Stimulated activated CD4-positive, alpha-beta T cell treated with anti-CD3 and anti-CD28 coated beads, Interleukin-1b, Interleukin-23, amount 100 ng/mL, for 1 hour (primary cell): ENCODE measurements around the gene CCL26.
"Not testable (repeated sequence)": the region's sequence is repeated elsewhere in the genome, so short reads cannot be mapped to it uniquely, and the experiment has no call there.

ENCODE experiments used
- DNase-seq, 2 donors: peaks; one replicate each; pipeline ENCODE4 v3.0.0-alpha.2; 2020; ENCODE audit warnings: low read depth in 2 of 2

Gene CCL26

GRCh38 chr7:75792567-75792966 is 20.6 kb upstream of the CCL26 start:
- DNase-seq: not testable (repeated sequence)

DNA sequence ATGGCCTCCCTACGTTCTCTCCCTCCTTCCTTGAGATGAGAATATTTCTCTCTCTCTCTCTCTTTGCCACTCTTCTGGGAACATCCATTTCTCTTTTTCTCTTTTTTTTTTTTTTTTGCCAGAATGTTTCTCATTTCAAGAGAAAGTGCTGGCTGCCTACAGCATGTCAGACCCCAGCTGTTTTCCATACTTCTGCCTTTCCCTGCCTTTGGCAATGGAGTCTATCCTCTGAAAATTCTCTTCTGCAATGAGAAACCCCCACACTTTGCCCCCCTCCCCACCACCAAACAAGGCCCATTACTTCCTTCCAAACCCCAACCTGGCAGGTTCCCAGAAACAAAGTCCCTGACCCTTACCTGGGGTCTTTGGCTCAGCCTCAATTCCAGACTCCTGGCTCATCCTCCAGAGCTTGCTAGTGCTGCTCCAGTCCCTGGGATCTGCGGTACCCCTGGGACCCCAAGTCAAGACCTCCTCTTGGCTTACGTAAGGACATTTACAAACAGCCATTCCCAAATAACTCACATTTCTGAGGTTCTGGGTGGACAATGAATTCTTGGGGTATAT is 17.4 kb upstream of the CCL26 start:
- DNase-seq: no peak

GRCh38 chr7:75788154-75788847 is 16.3 kb upstream of the CCL26 start:
- not testable (repeated sequence) for DNase-seq

DNA sequence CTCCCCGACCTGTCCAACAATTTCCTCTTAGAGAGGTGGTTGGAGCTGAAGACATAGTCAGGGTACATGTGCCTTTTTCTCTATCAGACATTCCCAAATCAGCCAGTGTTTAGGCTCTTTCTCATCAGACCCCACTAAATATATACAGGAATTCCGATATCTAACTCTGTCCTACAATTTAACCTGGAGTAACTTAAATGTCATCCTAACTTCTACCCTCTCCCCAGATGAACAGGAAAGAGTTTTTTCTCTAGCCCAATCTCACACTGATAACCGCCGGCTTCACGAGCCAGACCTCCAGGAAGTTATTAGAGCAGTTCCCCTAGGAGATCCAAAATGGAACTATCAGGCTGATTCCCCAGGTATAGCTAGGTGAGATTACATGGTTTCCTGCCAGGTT is 11.0 kb upstream of the CCL26 start:
- not testable (repeated sequence) for DNase-seq

DNA sequence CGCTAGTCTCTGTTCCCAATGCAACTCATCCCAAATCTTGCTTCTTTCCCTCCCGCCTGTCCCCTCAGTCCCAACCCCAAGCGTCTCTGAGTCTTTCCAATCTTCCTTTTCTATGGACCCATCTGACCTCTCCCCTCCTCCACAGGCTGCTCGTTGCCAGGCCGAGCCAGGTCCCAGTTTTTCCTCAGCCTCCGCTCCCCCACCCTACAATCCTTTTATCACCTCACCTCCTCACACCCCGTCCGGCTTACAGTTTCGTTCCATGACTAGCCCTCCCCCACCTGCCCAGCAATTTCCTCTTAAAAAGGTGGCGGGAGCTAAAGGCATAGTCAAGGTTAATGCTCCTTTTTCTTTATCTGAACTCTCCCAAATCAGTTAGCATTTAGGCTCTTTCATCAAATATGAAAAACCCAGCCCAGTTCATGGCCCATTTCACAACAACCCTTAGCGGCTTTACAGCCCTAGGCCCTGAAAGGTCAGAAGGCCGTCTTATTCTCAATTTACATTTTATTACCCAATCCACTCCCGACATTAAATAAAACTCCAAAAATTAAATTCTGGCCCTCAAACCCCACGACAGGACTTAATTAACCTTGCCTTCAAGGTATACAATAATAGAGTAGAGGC is 8.7 kb upstream of the CCL26 start:
- not testable (repeated sequence) for DNase-seq

- not testable (repeated sequence) for DNase-seq
Observed at GRCh38 chr7:75779516-75779915, 7.5 kb upstream of the CCL26 start.

GRCh38 chr7:75779035-75779434 is 7.0 kb upstream of the CCL26 start:
- DNase-seq: not testable (repeated sequence)

DNA sequence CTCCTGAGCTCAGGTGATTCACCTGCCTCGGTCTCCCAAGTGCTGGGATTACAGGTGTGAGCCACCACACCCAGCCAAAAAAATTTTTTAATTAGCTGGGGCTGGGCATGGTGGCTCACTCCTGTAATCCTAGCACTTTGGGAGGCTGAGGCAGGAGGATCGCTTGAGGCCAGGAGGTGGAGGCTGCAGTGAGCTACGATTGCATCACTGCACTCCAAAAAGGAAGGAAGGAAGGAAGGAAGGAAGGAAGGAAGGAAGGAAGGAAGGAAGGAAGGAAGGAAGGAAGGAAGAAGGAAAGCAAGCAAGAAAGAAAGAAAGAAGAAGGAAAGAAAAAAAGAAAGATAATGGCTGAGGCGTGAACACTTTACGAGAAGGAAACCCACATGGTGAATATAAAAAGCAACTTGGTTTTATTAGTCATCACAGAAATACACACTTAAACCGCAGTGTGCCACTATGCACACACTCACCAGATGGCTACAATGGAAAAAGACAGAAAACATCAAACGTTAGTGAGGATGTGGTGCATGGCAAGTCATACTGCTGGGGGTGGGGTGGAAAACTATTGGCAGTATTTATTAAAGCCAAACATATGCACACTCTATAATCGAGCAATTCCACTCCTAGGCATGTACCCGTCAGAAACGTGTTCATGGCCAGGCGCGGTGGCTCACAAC is 4.4 kb upstream of the CCL26 start:
- peak in 1 of 2 donors; percentile 2 for DNase-seq

DNA sequence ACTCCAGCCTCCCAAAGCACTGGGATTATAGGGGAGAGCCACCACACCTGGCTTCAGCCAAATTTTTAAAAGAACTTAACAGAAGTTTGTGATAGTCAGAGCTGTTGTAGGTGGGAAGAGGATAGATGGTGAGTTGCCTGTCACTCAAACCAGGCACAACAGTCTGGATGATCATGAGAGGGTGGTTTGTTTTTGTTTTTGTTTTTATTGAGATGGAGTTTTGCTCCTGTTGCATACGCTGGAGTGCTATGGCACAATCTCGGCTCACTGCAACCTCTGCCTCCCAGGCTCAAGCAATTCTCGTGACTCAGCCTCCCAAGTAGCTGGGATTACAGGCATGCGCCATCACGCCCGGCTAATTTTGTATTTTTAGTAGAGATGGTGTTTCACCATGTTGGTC is 1.9 kb upstream of the CCL26 start:
- DNase-seq: not testable (repeated sequence)

- DNase-seq: no peak
Observed at GRCh38 chr7:75771224-75771623, 787 bp downstream of the CCL26 start.

DNA sequence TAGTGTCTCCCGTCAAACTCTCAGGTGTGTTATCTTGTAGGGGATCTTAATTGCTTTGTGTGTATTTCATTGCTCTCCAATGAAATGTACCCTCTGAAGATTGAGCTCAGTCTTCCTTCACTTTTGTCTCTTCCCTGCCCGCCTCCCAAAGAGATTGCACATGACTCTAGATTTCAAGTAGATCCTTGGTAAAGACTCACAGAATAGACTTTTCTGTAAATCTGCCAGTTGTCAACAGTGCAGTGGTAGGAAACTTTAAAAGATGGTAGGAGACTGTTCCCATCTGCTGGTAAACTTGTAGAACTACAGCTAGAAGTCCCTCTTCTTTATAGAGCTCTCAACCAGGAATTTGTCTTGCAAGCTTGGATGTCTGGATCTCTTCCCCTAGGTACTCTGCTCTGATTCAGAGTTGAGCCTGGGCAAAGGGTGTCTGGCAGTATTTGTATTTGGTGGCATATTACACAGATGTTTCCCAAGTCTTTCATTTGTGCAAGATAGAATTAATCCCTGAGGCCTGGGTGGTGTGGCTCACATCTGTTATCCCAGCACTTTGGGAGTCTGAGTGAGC is 9.6 kb downstream of the CCL26 start:
- no peak for DNase-seq

DNA sequence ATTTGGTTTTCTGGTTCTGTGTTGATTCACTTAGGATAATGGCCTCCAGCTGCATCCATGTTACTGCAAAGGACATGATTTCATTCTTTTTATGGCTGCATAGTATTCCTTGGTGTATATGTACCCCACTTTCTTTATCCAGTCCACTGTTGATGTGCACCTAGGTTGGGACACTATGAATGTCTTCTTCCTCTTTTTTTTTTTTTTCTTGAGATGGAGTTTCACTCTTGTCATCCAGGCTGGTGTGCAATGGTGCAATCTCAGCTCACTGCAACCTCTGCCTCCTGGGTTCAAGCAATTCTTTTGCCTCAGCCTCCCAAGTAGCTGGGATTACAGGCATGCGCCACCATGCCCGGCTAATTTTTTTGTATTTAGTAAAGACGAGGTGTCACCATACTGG is 10.2 kb downstream of the CCL26 start:
- DNase-seq: not testable (repeated sequence)

- no peak for DNase-seq
Observed at GRCh38 chr7:75758491-75758890, 13.5 kb downstream of the CCL26 start.

DNA sequence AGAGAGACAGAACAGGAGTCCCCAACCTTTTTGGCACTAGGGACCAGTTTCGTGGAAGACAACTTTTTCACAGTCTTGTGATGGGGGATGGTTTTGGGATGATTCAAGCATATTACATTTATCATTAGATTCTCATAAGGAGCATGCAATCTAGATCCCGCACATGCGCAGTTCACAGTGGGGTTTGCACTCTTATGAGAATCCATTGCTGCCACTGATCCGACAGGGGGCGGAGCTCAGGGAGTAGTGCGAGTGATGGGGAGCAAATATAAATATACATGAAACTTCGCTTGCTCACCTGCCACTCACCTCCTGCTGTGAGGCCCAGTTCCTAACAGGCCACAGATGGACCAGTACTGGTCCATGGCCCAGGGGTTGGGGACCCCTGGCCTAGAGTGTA is 14.2 kb downstream of the CCL26 start:
- no peak for DNase-seq

GRCh38 chr7:75756991-75757676 is 14.9 kb downstream of the CCL26 start:
- DNase-seq: no peak

DNA sequence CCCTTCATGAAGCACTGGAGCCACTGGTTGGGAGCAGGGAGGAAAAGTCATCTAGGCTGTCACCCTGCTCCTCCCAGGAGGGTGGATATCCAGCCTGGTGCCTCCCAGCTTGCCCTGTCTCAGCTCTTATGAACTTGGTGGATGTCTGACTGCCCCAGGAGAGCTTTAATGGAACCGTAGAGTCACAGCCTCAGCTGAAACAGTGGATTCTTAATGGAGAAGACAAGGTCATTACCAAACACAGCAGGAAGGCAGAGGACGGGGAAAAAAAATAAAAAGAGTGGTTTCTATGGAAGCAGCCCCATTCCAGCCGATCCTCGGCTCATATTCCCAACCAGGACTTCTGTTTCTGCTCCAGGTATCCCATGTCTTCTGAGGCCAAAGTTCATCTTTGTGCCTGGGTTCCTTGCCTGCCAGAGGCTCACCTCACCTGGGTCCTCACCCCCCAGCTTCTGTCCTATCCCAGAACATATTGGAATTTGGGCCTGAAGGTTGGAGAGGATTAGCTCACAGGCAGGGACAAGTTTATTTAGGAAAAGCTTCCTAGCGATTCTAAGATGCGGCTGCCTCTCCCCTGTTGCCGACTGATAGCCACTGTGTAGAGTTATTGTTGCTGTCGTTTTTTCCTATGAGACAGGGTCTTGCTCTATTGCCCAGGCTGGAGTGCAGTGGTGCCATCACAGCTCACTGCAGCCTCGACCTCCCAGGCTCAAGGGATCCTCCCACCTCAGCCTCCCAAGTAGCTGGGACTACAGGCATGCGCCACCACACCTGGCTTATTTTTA is 15.6 kb downstream of the CCL26 start:
- DNase-seq: no peak

GRCh38 chr7:75743455-75743859 is 28.6 kb downstream of the CCL26 start:
- DNase-seq: no peak

GRCh38 chr7:75740846-75741497 is 31.0 kb downstream of the CCL26 start:
- no peak for DNase-seq

DNA sequence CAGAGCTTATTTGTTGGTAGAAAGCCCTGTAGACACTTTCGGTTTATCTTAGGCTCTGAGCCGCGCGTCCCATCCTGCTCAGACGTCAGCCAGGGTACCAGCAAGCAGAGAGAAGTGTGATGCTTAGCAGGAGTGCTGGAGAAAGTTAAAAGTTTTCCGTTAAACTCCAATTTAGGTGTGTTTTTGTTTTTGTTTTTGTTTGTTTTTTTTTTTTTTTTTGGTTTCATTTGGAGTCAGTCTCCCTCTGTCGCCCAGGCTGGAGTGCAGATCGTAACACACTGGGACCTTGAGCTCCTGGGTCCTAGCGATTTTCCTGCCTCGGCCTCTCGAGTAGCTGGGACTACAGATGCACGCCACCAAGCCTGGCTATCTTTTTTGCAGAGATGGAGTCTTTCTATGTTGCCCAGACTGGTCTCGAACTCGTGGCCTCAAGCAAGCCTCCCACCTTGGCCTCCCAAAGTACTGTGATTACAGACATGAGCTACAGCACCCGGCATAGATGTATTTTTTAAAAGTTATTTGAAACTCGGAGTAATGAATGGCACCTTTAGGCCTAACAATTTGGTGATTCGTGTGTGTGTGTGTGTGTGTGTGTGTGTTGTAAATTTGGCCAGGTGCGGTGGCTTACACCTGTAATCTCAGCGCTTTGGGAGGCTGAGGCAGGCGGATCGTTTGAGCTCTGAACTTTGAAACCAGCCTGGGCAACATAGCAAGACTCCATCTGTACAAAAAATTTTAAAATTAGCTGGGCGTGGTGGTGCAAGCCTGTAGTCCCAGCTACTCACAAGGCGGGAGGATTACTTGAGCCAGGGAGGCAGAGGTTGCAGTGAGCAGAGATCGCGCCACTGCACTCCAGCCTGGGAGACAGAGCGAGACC is 32.0 kb downstream of the CCL26 start:
- DNase-seq: no peak
